SU-DHL-6 (cell line): ENCODE results near the gene FABP1.

Experiments
- EZH2phosphoT487 ChIP-seq: fragments of 200-600 bp; sonication (generic), shearing (Covaris generic); conservative IDR thresholded peaks from 2 replicates; pipeline ENCODE4 v1.6.1; 2018; ENCODE audit warnings: mild to moderate bottlenecking, antibody characterized with exemption, low read length, moderate library complexity, mixed read lengths
- TF ChIP-seq, protein P1 (sequence below): fragments of 200-600 bp; sonication (generic); IDR thresholded peaks from one replicate; pipeline ENCODE4 v1.5.1; 2017; ENCODE audit warnings: antibody characterized with exemption, mild to moderate bottlenecking, low read length, moderate library complexity; ENCODE audit not compliant: insufficient read depth, poor library complexity, severe bottlenecking

DNA sequence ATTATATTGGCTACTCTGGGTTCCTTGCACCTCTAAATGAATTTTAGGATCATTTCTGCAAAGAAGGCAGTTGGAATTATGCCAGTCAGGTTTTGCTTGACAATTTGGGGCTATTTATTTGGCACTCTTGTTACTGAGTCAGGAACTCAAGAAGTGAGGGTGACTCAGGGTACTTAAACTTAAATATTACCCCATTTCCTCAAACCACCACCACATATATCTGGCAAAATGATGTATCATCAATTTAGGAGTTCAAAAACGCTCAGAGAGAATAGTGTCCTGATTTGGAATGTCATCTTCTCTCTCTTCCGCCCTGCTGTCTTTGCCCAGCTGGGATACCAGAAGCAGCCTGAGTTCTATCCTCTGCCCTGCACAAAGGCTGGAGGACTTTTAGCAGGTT, 39.9 kb upstream of the FABP1 start:
- TF ChIP-seq, protein P1, sequence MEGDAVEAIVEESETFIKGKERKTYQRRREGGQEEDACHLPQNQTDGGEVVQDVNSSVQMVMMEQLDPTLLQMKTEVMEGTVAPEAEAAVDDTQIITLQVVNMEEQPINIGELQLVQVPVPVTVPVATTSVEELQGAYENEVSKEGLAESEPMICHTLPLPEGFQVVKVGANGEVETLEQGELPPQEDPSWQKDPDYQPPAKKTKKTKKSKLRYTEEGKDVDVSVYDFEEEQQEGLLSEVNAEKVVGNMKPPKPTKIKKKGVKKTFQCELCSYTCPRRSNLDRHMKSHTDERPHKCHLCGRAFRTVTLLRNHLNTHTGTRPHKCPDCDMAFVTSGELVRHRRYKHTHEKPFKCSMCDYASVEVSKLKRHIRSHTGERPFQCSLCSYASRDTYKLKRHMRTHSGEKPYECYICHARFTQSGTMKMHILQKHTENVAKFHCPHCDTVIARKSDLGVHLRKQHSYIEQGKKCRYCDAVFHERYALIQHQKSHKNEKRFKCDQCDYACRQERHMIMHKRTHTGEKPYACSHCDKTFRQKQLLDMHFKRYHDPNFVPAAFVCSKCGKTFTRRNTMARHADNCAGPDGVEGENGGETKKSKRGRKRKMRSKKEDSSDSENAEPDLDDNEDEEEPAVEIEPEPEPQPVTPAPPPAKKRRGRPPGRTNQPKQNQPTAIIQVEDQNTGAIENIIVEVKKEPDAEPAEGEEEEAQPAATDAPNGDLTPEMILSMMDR, result no peak
- TF ChIP-seq EZH2phosphoT487, result no peak
